GM21390 (cell line): ENCODE data around the gene SPAAR.
"Not testable (repeated sequence)": the region's sequence is repeated elsewhere in the genome, so short reads cannot be mapped to it uniquely, and the experiment has no call there.

Source experiments
- ATAC-seq: cut with Tn5 transposase; IDR thresholded peaks from one replicate; pipeline ENCODE4 v1.9.1; 2021; ENCODE audit not compliant: unreplicated experiment

SPAAR gene, protein sequence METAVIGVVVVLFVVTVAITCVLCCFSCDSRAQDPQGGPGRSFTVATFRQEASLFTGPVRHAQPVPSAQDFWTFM

DNA sequence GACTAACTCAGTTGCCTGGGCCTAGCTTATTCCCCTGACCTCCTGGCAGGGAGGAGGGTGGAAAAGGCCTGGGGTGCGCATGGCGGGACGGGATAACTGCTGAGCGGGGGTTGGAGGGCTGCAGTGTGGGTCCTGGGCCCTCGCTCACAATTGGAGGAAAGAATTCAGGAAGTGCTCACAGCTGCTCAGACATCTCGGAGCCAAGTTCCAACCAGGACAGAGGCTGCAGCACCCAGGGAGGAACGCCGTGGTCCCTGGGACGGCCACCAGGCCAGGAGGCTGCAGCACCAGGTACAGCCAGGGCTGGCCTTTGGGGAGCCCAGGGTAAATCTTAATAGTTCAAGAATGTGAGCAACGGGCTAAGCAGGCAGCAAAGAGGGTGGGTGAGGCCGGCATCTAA, at the start of gene SPAAR:
SPAAR (plus strand) TSS at position 217 of the 400 bp plus-strand sequence. CDS start 974 bp downstream, outside the sequence.
- ATAC-seq: no peak

DNA sequence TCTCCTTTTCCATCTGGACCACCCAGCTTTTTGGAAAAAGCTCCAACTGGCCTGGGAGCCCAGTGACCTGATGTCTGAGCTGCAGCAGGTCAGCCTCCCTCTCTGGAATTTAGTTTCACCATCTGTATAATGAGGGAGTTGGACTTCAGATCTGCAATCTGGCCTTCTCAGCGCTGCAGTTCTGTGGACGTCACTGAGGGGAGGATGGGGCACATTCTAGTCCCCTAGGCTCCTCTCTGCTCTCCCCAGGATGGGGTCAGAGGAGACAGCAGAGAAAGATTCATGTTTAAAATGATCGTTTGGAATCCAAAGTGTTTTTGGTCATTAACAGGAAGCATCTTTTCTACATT, 49.3 kb upstream of the SPAAR start:
- no peak for ATAC-seq

DNA sequence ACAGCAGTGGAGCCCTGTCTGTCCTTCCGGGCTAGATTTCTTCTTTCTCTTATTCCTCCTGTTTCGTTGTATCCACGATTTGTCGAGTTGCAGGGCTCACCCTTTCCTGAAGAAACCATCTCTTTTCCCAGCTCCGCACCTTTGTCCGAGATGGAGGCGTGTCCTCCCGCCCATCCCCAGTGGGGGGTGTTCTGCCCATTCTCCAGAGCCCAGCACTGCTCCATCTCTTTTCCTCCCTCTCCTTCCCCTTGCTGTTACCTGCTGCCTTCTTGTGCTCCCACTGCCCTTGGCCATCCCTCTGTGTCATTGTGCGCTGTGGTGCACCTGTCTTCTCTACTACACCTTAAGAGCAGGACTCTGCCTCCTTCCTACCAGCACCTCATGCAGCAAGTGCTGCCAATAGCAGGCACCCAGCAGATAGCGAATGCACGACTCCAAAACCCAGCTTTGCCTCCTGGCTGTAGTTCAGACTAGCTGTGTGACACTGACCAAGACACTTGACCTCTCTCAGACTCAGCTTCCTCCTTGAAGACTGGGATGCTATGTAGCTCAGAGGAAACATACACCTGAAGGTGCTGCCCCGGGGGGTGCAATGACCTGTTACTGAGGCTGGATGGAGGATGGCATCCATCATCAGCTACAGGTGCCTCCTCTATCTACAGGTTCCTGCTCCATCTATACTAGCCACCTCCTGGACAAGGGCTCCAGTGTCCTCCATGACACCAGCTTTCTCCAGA, 48.0 kb upstream of the SPAAR start:
- no peak for ATAC-seq

DNA sequence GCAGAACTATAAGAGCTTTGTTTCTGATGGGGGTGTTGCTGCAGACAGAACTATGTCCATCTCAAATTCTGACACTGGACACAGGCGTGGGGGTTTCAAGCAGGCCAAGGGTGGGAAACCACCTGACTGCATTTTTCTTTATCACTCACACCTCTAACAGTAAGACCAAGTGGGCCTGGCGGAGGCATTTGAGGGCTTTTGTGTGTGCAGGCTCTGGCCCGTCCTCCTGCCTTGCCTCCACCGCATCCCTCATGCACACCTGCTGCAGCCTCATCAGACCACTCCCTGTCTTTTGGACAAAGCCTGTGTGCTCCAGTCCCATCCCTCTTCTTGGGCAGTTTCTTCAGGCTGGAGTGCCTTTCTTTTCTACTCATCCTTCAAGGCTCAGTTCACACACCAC, 47.0 kb upstream of the SPAAR start:
- ATAC-seq: no peak

DNA sequence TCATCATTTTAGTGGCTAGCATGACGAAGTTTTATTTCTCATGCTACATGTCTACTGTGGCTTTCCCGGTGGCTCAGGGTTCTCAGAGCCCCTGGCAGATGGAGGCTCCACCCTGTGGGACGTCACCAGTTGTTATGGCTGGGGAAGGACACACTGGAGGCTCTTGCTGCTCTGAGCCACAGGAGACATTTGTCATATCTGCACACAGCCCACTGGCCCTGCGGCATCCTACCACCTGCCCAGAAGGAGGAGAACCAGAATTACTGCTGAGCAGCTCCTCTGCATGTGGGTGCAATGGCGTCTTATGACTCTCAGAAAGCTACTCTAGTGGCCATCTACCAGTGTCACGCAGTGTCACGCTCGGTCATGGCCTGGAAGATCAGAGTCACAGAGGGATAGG, 45.7 kb upstream of the SPAAR start:
- ATAC-seq: no peak

DNA sequence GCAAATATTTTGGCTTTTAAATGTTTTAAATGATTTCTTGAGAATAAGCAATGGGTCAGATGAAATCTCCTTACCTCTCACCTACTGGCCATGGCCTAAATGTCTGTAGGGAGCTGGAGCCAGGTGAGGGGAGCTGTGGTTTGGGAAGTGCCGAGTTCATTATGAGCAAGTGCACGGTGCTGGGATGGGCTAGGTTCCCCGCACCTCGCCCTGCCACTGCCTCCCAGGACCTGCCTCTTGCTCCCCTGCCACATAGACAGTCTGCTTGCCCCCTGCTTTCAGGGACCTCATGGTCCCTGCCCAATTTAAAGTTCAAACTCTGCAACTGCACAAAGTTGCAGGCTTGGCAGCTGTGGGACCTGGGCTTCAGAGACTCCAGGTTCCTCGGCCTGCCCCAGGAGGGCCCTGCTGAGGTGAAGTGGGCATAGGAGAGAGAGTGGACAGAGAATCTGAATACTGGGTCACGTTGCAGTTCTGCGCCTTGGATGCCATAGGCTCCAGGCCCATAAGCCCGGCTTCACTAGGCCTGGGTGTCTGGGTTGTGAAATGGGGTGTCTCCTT, 44.5 kb upstream of the SPAAR start:
- no peak for ATAC-seq

DNA sequence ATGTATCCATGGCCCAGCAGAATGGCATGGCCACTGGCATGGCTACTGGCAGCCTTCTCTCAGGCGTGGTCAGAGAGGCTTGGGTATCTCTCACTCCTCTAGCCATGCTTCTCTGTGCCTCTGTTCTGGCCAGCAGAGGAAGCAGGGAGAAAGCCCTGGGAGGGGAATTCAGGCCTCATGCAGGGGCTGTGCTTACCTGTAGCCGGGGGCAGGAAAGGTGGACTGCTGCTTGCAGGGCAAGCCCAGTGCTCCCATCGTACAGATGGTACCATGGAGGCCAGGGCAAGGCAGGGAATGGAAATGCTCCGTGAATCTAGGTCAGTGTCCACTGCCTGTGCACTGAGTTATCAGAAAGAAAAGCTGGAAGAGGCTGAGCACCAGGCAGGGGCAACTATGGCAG, 41.8 kb upstream of the SPAAR start:
- ATAC-seq: no peak

DNA sequence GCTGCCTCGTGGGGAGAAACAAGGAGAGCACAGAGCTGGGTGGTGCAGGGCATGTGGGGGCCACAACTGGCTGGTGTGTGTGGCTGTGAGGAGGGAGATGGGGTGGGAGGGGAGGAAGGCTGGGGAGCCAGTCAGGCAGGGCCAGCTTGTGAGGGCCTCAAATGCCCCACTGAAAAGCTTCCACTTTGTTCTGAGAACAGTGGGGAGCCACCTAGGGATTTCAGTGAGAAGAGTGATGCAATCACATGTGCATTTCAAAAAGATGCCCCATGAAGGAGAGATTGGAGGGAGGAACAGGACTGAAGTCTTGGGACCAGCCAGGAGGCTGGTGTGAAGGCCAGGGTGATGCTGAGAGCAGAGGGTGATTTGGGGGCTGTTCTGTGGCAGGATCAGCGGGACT, 40.4 kb upstream of the SPAAR start:
- ATAC-seq: no peak

DNA sequence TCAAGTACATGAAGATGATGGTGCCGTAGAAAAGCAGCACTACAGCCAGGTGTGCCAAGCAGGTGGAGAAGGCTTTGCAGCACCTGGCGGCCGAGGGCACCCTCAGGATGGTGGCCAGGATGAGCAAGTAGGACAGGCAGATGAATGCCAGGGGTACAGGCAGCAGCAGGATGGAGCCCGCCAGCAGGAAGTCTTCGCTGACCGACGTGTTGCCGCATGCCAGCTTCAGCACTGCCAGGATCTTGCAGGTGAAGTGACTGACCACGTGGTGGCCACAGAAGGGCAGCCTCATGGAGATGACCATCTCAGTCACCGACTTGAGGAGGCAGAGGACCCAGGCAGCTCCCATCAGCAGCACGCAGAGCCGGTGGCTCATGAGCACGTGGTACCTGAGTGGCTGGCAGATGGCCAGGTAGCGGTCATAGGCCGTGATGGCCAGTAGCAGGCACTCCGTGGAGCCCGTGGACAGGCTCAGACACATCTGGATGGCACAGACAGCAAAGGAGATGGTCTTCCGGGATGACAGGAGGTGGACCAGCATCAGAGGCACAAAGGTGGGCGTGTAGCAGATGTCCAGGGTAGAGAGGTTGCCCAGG, 39.6 kb upstream of the SPAAR start:
- ATAC-seq: no peak

DNA sequence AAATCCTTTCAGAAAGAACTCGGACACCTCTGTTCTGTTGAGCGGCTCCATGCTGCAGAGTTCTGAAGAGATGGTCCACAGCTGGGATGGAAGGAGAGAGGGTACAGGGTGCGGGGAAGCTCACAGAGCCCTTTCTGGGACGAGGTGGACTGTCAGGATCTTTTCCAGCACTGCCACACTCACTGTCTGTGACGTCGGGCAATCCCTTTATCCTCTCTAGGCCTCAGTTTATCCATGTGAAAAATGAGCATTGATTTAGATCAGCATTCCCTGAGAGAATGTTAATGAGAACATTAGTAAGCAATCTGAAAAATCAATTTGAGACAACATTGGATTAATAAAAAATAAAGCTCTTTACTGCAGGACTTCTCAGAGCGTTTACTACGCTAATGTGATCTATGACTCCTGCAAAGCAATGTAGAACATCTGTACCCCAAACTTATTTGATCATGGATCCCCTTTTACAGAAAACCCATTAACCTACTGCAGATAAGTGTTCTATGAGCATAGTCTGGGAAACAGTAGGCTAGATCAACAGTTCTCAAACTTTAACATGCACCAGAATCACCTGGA, 38.9 kb upstream of the SPAAR start, which contains the start of gene OR13J1:
OR13J1 (minus strand) TSS at position 51 of the 573 bp plus-strand sequence; CDS start at position 51, 0 bp downstream.
- ATAC-seq: no peak

DNA sequence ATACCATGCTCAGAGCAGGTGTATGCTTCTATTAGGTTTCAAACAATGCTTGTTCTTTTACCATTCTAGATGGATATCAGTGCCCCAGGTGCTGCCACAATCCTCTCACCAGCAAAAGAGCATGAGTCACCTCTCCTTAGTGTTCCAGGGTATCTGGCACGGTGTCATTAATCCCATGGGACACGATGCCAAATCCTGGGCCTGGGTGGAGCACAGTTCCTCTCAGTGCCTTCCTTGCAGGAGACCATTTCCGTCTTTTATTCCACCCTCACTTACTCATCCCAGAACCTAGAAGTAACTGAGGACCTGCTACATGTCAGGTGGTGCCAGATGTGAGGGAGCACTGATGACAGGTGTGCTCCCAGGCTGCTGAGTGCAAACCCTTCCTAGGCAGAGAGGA, 37.7 kb upstream of the SPAAR start:
- no peak for ATAC-seq

DNA sequence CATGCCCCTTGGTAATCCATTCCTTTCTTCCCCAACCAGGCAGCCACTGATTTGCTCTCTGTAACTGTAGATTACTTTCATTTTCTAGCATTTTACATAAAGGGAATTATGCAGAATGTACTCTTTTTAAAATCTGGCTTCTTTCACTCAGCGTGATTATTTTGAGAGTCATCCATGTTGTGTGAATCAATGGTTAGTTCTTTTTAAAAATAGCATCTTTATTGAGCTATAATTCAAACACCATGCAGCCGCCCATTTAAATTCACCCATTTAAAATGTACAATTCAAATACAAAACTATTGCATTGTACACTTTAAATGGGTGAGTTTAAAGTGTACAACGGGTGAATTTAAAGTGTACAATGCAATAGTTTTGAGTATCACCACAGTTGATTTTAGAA, 36.8 kb upstream of the SPAAR start:
- ATAC-seq: no peak

DNA sequence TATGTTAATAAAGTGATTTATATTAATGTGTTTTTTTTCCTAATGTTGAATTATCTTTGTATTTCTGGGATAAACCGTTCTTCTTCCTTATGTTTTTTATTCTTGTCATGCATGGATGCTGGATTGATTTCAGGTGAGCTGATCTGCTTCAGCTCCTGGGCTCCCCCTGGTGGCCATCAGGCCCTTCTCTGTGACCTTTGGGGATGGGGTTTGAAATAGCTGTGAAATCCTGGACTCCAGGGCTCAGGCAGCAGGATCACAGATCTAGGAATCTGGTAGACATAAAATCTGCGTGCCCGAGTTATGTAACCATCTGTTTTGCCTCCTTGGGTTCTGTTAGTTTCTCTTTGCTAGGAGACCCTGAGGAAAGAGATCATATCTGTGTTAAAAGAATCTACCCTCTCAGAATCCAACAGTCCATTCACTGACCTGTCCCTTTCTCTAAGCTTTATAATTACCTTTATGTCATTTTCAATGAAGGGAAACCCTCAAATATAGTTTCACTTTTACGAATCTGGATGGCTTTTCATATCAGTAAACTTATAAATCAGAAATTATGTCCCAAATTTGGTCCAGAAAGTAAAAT, 26.9 kb upstream of the SPAAR start:
- no peak for ATAC-seq

DNA sequence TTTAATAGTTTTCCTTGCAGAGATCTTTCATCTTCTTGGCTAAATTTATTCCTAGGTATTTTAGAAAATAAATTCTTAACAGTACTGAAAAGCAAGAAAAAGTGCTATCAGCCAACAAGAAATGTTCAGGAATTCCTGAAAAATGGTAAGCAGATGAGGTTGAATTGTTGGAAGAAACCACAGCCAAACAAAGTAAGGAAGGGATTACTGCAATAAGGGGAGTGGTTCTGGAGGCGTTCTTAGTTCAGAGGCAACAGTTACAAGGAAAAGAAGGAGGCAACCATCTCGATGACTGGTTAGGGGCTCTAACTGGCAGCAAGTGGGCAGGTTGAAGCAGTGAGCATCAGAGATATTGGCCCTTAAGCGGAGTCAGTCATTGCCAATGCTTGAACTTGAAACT, 26.3 kb upstream of the SPAAR start:
- no peak for ATAC-seq

DNA sequence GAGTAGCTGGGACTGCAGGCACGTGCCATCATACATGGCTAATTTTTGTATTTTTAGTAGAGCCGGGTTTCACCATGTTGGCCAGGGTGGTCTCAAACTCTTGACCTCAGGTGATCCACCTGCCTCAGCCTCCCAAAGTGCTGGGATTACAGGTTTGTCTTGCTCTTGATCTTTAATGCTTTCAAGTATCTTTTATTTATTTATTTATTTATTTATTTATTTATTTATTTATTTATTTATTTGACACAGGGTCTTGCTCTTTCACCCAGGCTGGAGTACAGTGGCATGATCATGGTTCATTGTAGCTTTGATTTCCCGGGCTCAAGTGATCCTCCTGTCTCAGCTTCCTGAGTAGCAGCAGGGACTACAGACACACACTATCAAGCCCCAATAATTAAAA, 24.4 kb upstream of the SPAAR start:
- not testable (repeated sequence) for ATAC-seq

DNA sequence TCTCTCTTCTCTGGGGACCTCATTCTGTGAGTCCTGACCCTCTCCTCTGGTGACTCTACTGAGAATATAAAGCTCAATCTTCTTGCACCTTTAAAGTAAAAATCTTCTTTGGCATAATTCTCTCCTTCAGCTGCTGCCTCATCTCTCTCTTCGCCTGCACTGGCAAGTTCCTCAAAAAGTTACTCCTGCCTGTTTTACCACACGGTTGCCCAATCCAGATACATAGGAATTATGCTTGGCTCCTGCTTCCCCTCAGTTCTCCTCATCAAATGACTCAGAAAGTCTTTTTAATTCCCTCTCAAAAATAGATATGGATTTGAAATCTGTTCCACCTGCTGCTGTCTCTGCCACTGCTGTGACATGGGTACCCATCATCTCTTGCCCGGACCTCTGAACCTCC, 17.6 kb upstream of the SPAAR start:
- no peak for ATAC-seq

DNA sequence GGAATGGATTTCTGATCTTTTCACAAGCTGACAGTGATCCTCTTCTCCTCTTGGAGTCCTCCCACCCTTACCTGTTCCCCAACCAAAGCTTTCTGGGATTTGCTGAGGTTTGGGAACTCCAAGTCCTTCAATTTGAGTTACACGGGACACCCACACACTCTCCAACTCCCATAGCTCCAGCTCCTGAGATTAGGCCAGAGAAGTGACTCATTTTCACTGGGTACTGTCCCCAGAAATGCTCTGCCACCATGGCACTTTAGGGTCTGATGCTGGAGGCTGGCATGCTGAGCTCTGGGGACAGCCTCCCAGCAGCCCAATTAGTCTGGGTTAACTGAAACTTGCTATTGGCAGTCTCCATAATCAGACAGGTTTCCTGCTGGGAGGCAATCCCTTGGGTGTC, 17.2 kb upstream of the SPAAR start:
- ATAC-seq: no peak

DNA sequence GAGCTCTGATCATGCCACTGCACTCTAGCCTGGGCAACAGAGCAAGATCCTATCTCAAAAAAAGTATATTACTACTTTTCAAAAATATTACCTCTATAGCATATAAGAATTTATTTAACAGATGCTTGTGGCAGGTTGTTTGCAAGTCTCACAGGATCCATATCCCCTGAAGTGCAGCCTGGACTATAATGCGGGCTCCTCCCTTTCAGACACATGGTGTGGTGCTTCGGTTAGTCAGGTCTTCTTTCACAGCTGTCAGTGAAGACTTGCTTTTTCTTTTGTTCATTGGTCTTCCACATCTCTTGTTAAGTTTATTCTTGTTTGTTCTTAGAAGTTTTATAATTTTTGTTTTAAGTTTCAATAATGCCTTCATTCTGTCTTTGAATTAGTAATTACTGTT, 12.7 kb upstream of the SPAAR start:
- ATAC-seq: no peak

DNA sequence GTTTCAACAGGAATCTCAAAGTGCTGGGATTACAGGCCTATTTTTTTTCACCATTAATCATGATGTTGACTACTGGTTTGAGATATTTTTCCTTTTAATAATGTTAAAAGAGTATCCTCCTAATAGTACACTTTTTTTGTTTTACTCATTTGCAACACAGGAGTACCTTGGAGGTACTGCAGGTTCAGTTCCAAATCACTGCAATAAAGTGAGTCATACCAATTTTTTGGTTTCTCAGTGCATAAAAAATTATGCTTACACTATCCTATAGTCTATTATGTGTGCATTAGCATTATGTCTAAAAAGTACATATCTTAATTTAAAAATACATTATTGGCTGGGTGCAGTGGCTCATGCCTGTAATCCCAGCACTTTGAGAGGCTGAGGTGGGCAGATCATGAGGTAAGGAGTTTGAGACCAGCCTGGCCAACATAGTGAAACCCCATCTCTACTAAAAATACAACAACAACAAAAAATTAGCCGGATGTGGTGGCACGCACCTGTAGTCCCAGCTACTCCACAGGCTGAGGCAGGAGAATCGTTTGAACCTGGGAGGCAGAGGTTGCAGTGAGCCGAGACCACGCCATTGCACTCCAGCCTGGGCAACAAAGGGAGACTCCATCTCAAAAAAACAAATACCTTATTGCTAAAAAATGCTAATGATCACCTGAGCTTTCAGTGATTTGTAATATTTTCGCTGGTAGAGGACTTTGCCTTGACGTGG, 11.8 kb upstream of the SPAAR start:
- ATAC-seq: not testable (repeated sequence)

DNA sequence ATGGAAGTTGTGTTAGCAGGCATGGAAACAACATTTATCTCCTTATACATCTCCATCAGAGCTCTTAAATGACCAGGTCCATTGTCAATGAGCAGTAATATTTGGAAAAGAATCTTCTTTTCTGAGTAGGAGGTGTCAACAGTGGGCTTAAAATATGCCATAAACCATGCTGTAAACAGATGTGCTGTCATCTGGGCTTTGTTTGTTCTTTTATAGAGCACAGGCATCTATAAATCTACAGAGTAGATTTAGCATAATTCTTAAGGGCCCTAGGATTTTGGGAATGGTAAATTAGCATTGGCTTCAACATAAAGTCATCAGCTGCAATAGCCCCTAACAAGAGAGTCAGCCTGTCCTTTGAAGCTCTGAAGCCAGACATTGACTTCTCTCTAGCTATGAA, 11.0 kb upstream of the SPAAR start:
- no peak for ATAC-seq

DNA sequence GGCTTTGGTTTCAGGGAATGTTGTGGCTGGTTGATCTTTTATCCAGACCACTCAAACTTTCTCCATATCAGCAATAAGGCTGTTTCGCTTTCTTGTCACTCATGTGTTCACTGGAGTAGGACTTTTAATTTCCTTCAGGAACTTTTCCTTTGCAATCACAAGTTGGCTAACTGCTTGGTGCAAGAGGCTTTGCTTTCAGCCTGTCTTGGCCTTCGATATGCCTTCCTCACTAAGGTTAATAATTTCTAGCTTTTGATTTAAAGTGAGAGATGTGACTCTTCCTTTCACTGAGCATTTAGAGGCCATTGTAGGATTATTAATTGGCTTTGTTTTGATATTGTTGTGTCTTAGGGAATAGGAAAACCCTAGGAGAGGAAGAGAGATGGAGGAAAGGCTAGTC, 10.3 kb upstream of the SPAAR start:
- no peak for ATAC-seq
